Measurements from ENCODE around the gene RPP30. TPM values are rescaled to one million over a fixed set of nuclear protein-coding genes. Genes with fewer than 3 reads are reported as not detected.

RPP30 gene
- total RNA-seq, 1 experiment from 2014 or later, result 32.4 TPM

- ChIA-PET CTCF (no interaction called here), POLR2A (ENCODE audit: unreplicated experiment) (no interaction called here)
- Histone ChIP-seq H3K4me1 (replicated peaks; ENCODE audit: insufficient read depth) (peaks cover 32% of the 10 kb centered on the region), H3F3A (ENCODE audit: insufficient read depth, low read depth) (peaks cover 13% of the 10 kb centered on the region), H3K36me3 (ENCODE audit: low read depth) (peaks cover 9% of the 10 kb centered on the region; the same call in 1 of the 2 replicates), H3K9me3 (ENCODE audit: insufficient read depth, low read depth) (no peaks in the 10 kb centered on the region), H3K79me2 (ENCODE audit: low read depth) (peaks cover 7% of the 10 kb centered on the region; the same call in 1 of the 2 replicates), H3K9me2 (ENCODE audit: insufficient read depth) (no peaks in the 10 kb centered on the region), H4K20me1 (ENCODE audit: insufficient read depth) (no peaks in the 10 kb centered on the region), H3K27ac (no peak overlapping the region), H2AFZ (no peak overlapping the region), H3K4me2 (no peak overlapping the region), H3K4me3 (no peak overlapping the region), H3K27me3 (ENCODE audit: insufficient read depth, low read depth) (no peaks in the 10 kb centered on the region)
- TF ChIP-seq, protein P1, sequence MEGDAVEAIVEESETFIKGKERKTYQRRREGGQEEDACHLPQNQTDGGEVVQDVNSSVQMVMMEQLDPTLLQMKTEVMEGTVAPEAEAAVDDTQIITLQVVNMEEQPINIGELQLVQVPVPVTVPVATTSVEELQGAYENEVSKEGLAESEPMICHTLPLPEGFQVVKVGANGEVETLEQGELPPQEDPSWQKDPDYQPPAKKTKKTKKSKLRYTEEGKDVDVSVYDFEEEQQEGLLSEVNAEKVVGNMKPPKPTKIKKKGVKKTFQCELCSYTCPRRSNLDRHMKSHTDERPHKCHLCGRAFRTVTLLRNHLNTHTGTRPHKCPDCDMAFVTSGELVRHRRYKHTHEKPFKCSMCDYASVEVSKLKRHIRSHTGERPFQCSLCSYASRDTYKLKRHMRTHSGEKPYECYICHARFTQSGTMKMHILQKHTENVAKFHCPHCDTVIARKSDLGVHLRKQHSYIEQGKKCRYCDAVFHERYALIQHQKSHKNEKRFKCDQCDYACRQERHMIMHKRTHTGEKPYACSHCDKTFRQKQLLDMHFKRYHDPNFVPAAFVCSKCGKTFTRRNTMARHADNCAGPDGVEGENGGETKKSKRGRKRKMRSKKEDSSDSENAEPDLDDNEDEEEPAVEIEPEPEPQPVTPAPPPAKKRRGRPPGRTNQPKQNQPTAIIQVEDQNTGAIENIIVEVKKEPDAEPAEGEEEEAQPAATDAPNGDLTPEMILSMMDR (conservative IDR thresholded peaks at IDR 0.05), result no peak
- TF ChIP-seq EZH2 (IDR thresholded peaks at IDR 0.05; ENCODE audit: low read depth), result no peak
- DNase-seq, result no peak
- intact Hi-C loops (cut with micrococcal nuclease; ENCODE audit: unreplicated experiment), result no loop called here
- no TSS peak for BruUV-seq (replicated peaks)
Measured at GRCh38 chr10:90917238-90917967, 45.6 kb downstream of the RPP30 start.

GRCh38 chr10:90917968-90918318 lies 46.2 kb downstream of the RPP30 start:
- Histone ChIP-seq H3K4me3 (no peak overlapping the region), H3K4me1 (replicated peaks; ENCODE audit: insufficient read depth) (peaks cover 32% of the 10 kb centered on the region), H3K36me3 (ENCODE audit: low read depth) (peaks cover 9% of the 10 kb centered on the region; the same call in 1 of the 2 replicates), H3K27ac (no peak overlapping the region), H3K79me2 (ENCODE audit: low read depth) (peaks cover 7% of the 10 kb centered on the region; the same call in 1 of the 2 replicates), H4K20me1 (ENCODE audit: insufficient read depth) (no peaks in the 10 kb centered on the region), H3F3A (ENCODE audit: insufficient read depth, low read depth) (peaks cover 13% of the 10 kb centered on the region), H3K27me3 (ENCODE audit: insufficient read depth, low read depth) (no peaks in the 10 kb centered on the region), H3K9me2 (ENCODE audit: insufficient read depth) (no peaks in the 10 kb centered on the region), H2AFZ (no peak overlapping the region), H3K9me3 (ENCODE audit: insufficient read depth, low read depth) (no peaks in the 10 kb centered on the region), H3K4me2 (no peak overlapping the region)
- ChIA-PET CTCF (no interaction called here), POLR2A (ENCODE audit: unreplicated experiment) (no interaction called here)
- no peak for DNase-seq
- TF ChIP-seq, protein P1 (conservative IDR thresholded peaks at IDR 0.05), result no peak
- no peak for TF ChIP-seq EZH2 (IDR thresholded peaks at IDR 0.05; ENCODE audit: low read depth)
- intact Hi-C loops (cut with micrococcal nuclease; ENCODE audit: unreplicated experiment), result no loop called here
- BruUV-seq (replicated peaks), result no TSS peak

DNA sequence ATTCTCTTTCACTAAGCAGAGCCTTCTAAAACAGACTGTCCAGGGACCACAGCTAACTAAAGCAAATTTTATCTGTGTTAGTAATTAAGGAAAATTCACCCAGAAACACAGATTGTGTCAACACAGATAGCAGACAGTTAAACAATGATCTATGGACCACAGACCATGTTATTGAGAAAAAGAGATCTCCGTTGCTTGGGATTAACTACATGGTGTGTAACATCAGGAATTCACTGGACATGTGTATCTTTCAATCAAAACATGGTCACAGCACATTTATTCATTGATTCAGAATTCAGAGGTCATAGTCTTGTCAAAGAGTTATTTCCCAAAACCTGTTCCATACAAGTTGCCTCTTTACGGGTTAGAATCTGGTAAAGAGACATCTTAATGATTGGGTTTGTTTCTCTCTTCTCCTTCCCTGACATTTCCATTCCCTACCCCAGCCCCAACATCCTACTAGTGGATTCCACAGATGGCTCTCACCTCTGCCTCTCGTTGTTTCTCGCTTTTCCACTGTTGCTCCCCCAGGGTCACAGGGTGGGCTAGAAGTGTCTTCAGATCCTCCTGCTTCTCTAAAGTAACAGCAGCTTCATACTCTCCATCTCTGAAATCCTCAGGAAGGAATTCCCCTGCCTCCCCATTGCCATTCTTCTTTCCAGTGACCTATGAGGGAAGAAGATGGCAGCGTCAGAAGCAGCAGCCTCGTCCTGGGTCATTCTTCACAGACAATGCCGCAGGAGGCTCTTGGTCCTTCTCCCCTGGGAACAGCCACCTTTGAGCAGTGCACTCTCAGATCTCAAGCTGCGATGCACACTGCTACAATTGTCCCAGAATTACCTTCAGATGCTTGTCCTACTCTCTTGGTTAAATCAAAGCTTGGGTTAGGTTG lies 48.2 kb downstream of the RPP30 start:
- POLR2A ChIA-PET (ENCODE audit: unreplicated experiment), result interaction anchor here (0.6 to 1.3 kb wide), 4 partner anchors 10 to 697 kb away, joined by 3 to 16 read pairs (median 6); no protein-coding TSS in a partner anchor
- CTCF ChIA-PET, result no interaction called here

More for the DNA sequence above, 48.2 kb downstream of the RPP30 start:
- Histone ChIP-seq H3K27ac (peak overlapping the region; percentile 65), H4K20me1 (ENCODE audit: insufficient read depth) (no peaks in the 10 kb centered on the region), H3K4me2 (peak overlapping the region; percentile 77), H3K9me3 (ENCODE audit: insufficient read depth, low read depth) (no peaks in the 10 kb centered on the region), H3K79me2 (ENCODE audit: low read depth) (peaks cover 7% of the 10 kb centered on the region; the same call in 1 of the 2 replicates), H3K4me3 (peak overlapping the region; percentile 50), H3F3A (ENCODE audit: insufficient read depth, low read depth) (peaks cover 13% of the 10 kb centered on the region), H2AFZ (no peak overlapping the region), H3K36me3 (ENCODE audit: low read depth) (peaks cover 9% of the 10 kb centered on the region; the same call in 1 of the 2 replicates), H3K27me3 (ENCODE audit: insufficient read depth, low read depth) (no peaks in the 10 kb centered on the region), H3K4me1 (replicated peaks; ENCODE audit: insufficient read depth) (peaks cover 32% of the 10 kb centered on the region), H3K9me2 (ENCODE audit: insufficient read depth) (no peaks in the 10 kb centered on the region)
- BruUV-seq (replicated peaks), result no TSS peak
- intact Hi-C loops (cut with micrococcal nuclease; ENCODE audit: unreplicated experiment), result no loop called here
- no peak for DNase-seq
- TF ChIP-seq, protein P1 (conservative IDR thresholded peaks at IDR 0.05), result no peak
- no peak for TF ChIP-seq EZH2 (IDR thresholded peaks at IDR 0.05; ENCODE audit: low read depth)

Data from PC-9 (cell line).